HCT116 (cell line): ENCODE results near the gene KLF4.

Experiments used
- EGR1 ChIP-seq: IDR thresholded peaks from 2 replicates; pipeline ENCODE4 v1.6.1; 2012; ENCODE audit warnings: low read depth
- EZH2 ChIP-seq: fragments of 200-600 bp; sonication (generic); IDR thresholded peaks from 2 replicates; pipeline ENCODE4 v1.6.1; 2017; ENCODE audit warnings: antibody characterized with exemption, mixed run types
- EZH2phosphoT487 ChIP-seq: fragments of 200-600 bp; IDR thresholded peaks from 2 replicates; pipeline ENCODE4 v1.6.1; 2018; ENCODE audit warnings: antibody characterized with exemption, borderline replicate concordance
- POLR2A ChIP-seq: IDR thresholded peaks from 2 replicates; pipeline ENCODE4 v1.7.0; 2011; ENCODE audit warnings: borderline replicate concordance; ENCODE audit not compliant: insufficient read depth, insufficient read length; ENCODE audit errors: extremely low read depth
- SRF ChIP-seq: IDR thresholded peaks from 2 replicates; pipeline ENCODE4 v1.6.1; 2012; ENCODE audit warnings: low read depth
- YY1 ChIP-seq: IDR thresholded peaks from 2 replicates; pipeline ENCODE4 v1.6.1; 2011; ENCODE audit warnings: low read length, low read depth, moderate library complexity, mild to moderate bottlenecking; ENCODE audit not compliant: insufficient replicate concordance; ENCODE audit errors: extremely low read depth
- TF ChIP-seq, protein P1 (sequence below), 3 experiments: fragments of 200-600 bp in 1 of 3; sonication (generic) in 1 of 3; IDR thresholded peaks in 2 of 3; conservative IDR thresholded peaks in 1 of 3; 2 replicates each; pipeline ENCODE4 v1.5.1; 2012 to 2017; ENCODE audit warnings: low read depth in 2 of 3, low read length in 2 of 3, antibody characterized with exemption in 1 of 3, borderline replicate concordance in 1 of 3, control low read depth in 1 of 3, mild to moderate bottlenecking in 1 of 3, mixed read lengths in 1 of 3, mixed run types in 1 of 3, moderate library complexity in 1 of 3; ENCODE audit not compliant: insufficient read depth in 1 of 3
- TF ChIP-seq, protein P2 (sequence below): IDR thresholded peaks from 2 replicates; pipeline ENCODE4 v1.6.1; 2012; ENCODE audit warnings: low read depth

GRCh38 chr9:107488375-107489143 is 1.0 kb downstream of the KLF4 start:
- TF ChIP-seq, protein P1, sequence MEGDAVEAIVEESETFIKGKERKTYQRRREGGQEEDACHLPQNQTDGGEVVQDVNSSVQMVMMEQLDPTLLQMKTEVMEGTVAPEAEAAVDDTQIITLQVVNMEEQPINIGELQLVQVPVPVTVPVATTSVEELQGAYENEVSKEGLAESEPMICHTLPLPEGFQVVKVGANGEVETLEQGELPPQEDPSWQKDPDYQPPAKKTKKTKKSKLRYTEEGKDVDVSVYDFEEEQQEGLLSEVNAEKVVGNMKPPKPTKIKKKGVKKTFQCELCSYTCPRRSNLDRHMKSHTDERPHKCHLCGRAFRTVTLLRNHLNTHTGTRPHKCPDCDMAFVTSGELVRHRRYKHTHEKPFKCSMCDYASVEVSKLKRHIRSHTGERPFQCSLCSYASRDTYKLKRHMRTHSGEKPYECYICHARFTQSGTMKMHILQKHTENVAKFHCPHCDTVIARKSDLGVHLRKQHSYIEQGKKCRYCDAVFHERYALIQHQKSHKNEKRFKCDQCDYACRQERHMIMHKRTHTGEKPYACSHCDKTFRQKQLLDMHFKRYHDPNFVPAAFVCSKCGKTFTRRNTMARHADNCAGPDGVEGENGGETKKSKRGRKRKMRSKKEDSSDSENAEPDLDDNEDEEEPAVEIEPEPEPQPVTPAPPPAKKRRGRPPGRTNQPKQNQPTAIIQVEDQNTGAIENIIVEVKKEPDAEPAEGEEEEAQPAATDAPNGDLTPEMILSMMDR (IDR thresholded peaks at IDR 0.05 in 2 of 3, conservative IDR thresholded peaks at IDR 0.05 in 1 of 3; ENCODE audit: borderline replicate concordance in 1 of 3, insufficient read depth in 1 of 3, low read depth in 2 of 3, low read length in 2 of 3) = no peak
- TF ChIP-seq EZH2 (no peak), EGR1 (no peak), POLR2A (no peak), YY1 (no peak), EZH2phosphoT487 (no peak), SRF (no peak)
- TF ChIP-seq, protein P2, sequence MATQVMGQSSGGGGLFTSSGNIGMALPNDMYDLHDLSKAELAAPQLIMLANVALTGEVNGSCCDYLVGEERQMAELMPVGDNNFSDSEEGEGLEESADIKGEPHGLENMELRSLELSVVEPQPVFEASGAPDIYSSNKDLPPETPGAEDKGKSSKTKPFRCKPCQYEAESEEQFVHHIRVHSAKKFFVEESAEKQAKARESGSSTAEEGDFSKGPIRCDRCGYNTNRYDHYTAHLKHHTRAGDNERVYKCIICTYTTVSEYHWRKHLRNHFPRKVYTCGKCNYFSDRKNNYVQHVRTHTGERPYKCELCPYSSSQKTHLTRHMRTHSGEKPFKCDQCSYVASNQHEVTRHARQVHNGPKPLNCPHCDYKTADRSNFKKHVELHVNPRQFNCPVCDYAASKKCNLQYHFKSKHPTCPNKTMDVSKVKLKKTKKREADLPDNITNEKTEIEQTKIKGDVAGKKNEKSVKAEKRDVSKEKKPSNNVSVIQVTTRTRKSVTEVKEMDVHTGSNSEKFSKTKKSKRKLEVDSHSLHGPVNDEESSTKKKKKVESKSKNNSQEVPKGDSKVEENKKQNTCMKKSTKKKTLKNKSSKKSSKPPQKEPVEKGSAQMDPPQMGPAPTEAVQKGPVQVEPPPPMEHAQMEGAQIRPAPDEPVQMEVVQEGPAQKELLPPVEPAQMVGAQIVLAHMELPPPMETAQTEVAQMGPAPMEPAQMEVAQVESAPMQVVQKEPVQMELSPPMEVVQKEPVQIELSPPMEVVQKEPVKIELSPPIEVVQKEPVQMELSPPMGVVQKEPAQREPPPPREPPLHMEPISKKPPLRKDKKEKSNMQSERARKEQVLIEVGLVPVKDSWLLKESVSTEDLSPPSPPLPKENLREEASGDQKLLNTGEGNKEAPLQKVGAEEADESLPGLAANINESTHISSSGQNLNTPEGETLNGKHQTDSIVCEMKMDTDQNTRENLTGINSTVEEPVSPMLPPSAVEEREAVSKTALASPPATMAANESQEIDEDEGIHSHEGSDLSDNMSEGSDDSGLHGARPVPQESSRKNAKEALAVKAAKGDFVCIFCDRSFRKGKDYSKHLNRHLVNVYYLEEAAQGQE = no peak
